H9 (cell line): ENCODE results near the gene RNU7-1. TPM values are rescaled to one million over a fixed set of nuclear protein-coding genes. Genes with fewer than 3 reads are reported as not detected.

Experiments used
- DNase-seq: peaks from one replicate; pipeline ENCODE4 v3.0.0-alpha.2; 2017
- H2AFZ ChIP-seq: one replicate; pipeline ENCODE4 v1.6.1; 2013; ENCODE audit warnings: mild to moderate bottlenecking, low read length, control low read depth, moderate library complexity
- H2AK5ac ChIP-seq: 2 replicates; pipeline ENCODE4 v1.6.1; 2013; ENCODE audit warnings: low read length, control low read depth, mixed read lengths; ENCODE audit not compliant: insufficient read length
- H2BK120ac ChIP-seq: one replicate; pipeline ENCODE4 v1.6.1; 2013; ENCODE audit warnings: low read depth, mild to moderate bottlenecking, low read length, control low read depth, inconsistent platforms; ENCODE audit not compliant: poor library complexity, severe bottlenecking
- H2BK12ac ChIP-seq: 2 replicates; pipeline ENCODE4 v1.6.1; 2013; ENCODE audit warnings: low read length, control low read depth, mixed read lengths, low read depth; ENCODE audit not compliant: insufficient read length
- H2BK15ac ChIP-seq: 2 replicates; pipeline ENCODE4 v1.6.1; 2013; ENCODE audit warnings: low read depth, low read length, control low read depth
- H2BK20ac ChIP-seq: one replicate; pipeline ENCODE4 v1.6.1; 2013; ENCODE audit warnings: low read depth, mild to moderate bottlenecking, low read length, control low read depth, inconsistent platforms; ENCODE audit not compliant: poor library complexity, severe bottlenecking
- H2BK5ac ChIP-seq: 2 replicates; pipeline ENCODE4 v1.6.1; 2013; ENCODE audit warnings: low read length, control low read depth, mixed read lengths; ENCODE audit not compliant: insufficient read length
- H3K14ac ChIP-seq: 2 replicates; pipeline ENCODE4 v1.6.1; 2013; ENCODE audit warnings: low read length, control low read depth; ENCODE audit not compliant: insufficient read depth
- H3K18ac ChIP-seq: 2 replicates; pipeline ENCODE4 v1.6.1; 2013; ENCODE audit warnings: low read depth, mild to moderate bottlenecking, mixed read lengths, low read length, control low read depth; ENCODE audit not compliant: insufficient read length
- H3K23ac ChIP-seq: 2 replicates; pipeline ENCODE4 v1.6.1; 2013; ENCODE audit warnings: low read length, control low read depth, mixed read lengths, low read depth; ENCODE audit not compliant: insufficient read length
- H3K23me2 ChIP-seq: 2 replicates; pipeline ENCODE4 v1.6.1; 2013; ENCODE audit warnings: low read depth, mild to moderate bottlenecking, mixed read lengths, low read length, control low read depth; ENCODE audit not compliant: insufficient read length, poor library complexity, severe bottlenecking
- H3K27ac ChIP-seq: 2 replicates; pipeline ENCODE4 v1.5.1; 2013; ENCODE audit warnings: low read length, control low read depth, mixed read lengths, low read depth; ENCODE audit not compliant: insufficient read length
- H3K27me3 ChIP-seq: 2 replicates; pipeline ENCODE4 v1.6.1; 2013; ENCODE audit warnings: low read length, control low read depth, inconsistent platforms; ENCODE audit not compliant: insufficient read depth
- H3K4ac ChIP-seq: 2 replicates; pipeline ENCODE4 v1.6.1; 2013; ENCODE audit warnings: low read depth, mild to moderate bottlenecking, control low read depth, inconsistent platforms, low read length, moderate library complexity
- H3K4me1 ChIP-seq: 2 replicates; pipeline ENCODE4 v1.6.1; 2013; ENCODE audit warnings: low read length, control low read depth, inconsistent platforms; ENCODE audit not compliant: insufficient read depth
- H3K4me2 ChIP-seq: 2 replicates; pipeline ENCODE4 v1.6.1; 2013; ENCODE audit warnings: low read length, control low read depth, mixed read lengths; ENCODE audit not compliant: insufficient read length, insufficient read depth
- H3K56ac ChIP-seq: 2 replicates; pipeline ENCODE4 v1.6.1; 2013; ENCODE audit warnings: low read depth, mild to moderate bottlenecking, mixed read lengths, low read length, control low read depth; ENCODE audit not compliant: insufficient read length
- H3K79me1 ChIP-seq: 2 replicates; pipeline ENCODE4 v1.6.1; 2013; ENCODE audit warnings: low read depth, mild to moderate bottlenecking, moderate library complexity, low read length, control low read depth, inconsistent platforms; ENCODE audit not compliant: insufficient read depth, poor library complexity, severe bottlenecking
- H3K79me2 ChIP-seq: 2 replicates; pipeline ENCODE4 v1.6.1; 2013; ENCODE audit warnings: low read length, control low read depth, inconsistent platforms; ENCODE audit not compliant: insufficient read depth
- H3K9ac ChIP-seq: 2 replicates; pipeline ENCODE4 v1.6.1; 2013; ENCODE audit warnings: low read length, control low read depth, mixed read lengths; ENCODE audit not compliant: insufficient read length; ENCODE audit errors: extremely low read depth
- H3K9me3 ChIP-seq: one replicate; pipeline ENCODE4 v1.6.1; 2013; ENCODE audit warnings: low read depth, low read length, inconsistent platforms; ENCODE audit not compliant: control insufficient read depth
- H3T11ph ChIP-seq: one replicate; pipeline ENCODE4 v1.6.1; 2013; ENCODE audit warnings: mild to moderate bottlenecking, low read length, control low read depth, inconsistent platforms
- H4K20me1 ChIP-seq: one replicate; pipeline ENCODE4 v1.6.1; 2013; ENCODE audit not compliant: control insufficient read depth, insufficient read length, insufficient read depth
- H4K5ac ChIP-seq: 2 replicates; pipeline ENCODE4 v1.6.1; 2013; ENCODE audit warnings: low read depth, mild to moderate bottlenecking, mixed read lengths, low read length, control low read depth; ENCODE audit not compliant: insufficient read length
- H4K8ac ChIP-seq: replicated peaks from 2 replicates; pipeline ENCODE4 v1.6.1; 2013; ENCODE audit warnings: low read length, control low read depth, mixed read lengths, low read depth; ENCODE audit not compliant: insufficient read length
- H4K91ac ChIP-seq: 2 replicates; pipeline ENCODE4 v1.6.1; 2013; ENCODE audit warnings: low read depth, mild to moderate bottlenecking, moderate library complexity, mixed read lengths, low read length, control low read depth; ENCODE audit not compliant: insufficient read length
- H3K27ac Mint-ChIP-seq, 3 experiments: 2 replicates in 2 of 3; 3 replicates in 1 of 3; pipeline ENCODE4 v1.8.0; 2020 to 2021; ENCODE audit warnings: mixed read lengths in 3 of 3, mild to moderate bottlenecking in 1 of 3, moderate library complexity in 1 of 3
- H3K27me3 Mint-ChIP-seq: 2 replicates; pipeline ENCODE4 v1.8.0; 2021; ENCODE audit warnings: low read depth, mild to moderate bottlenecking, moderate library complexity, mixed read lengths
- H3K36me3 Mint-ChIP-seq, 3 experiments: 2 replicates in 2 of 3; 3 replicates in 1 of 3; pipeline ENCODE4 v1.8.0; 2020 to 2021; ENCODE audit warnings: low read depth in 3 of 3, mixed read lengths in 3 of 3; ENCODE audit not compliant: insufficient read depth in 1 of 3
- H3K4me1 Mint-ChIP-seq, 2 experiments: 2 replicates each; pipeline ENCODE4 v1.8.0; 2020; ENCODE audit warnings: mixed read lengths in 2 of 2
- H3K4me3 Mint-ChIP-seq, 2 experiments: 2 replicates in 1 of 2; 3 replicates in 1 of 2; pipeline ENCODE4 v1.8.0; 2020 to 2021; ENCODE audit warnings: mild to moderate bottlenecking in 2 of 2, mixed read lengths in 2 of 2, moderate library complexity in 1 of 2
- H3K9me3 Mint-ChIP-seq, 2 experiments: 2 replicates in 1 of 2; 3 replicates in 1 of 2; pipeline ENCODE4 v1.8.0; 2020; ENCODE audit warnings: mild to moderate bottlenecking in 2 of 2, mixed read lengths in 2 of 2, moderate library complexity in 1 of 2
- WGBS: extraction: QIAGEN DNeasy Blood & Tissue Kit; methylation state at CpG from one replicate; pipeline ENCODE4 v1.1.7; 2013; ENCODE audit warnings: missing lambda C conversion rate, low lambda C conversion rate, mixed read lengths; ENCODE audit not compliant: insufficient read length; ENCODE audit errors: extremely low coverage; 5-methylcytosine and 5-hydroxymethylcytosine counted together
- total RNA-seq: library from RNA; stranded (reverse); gene quantifications from 2 replicates; pipeline ENCODE4 v1.2.1, GENCODE V29; 2021
- TF ChIP-seq, protein P1 (sequence below): fragments of 200-600 bp; sonication (generic); conservative IDR thresholded peaks from 3 replicates; pipeline ENCODE4 v1.8.0; 2021; ENCODE audit warnings: antibody characterized with exemption, mild to moderate bottlenecking

The RNU7-1 gene
- total RNA-seq, 1 experiment from 2014 or later = not detected

DNA sequence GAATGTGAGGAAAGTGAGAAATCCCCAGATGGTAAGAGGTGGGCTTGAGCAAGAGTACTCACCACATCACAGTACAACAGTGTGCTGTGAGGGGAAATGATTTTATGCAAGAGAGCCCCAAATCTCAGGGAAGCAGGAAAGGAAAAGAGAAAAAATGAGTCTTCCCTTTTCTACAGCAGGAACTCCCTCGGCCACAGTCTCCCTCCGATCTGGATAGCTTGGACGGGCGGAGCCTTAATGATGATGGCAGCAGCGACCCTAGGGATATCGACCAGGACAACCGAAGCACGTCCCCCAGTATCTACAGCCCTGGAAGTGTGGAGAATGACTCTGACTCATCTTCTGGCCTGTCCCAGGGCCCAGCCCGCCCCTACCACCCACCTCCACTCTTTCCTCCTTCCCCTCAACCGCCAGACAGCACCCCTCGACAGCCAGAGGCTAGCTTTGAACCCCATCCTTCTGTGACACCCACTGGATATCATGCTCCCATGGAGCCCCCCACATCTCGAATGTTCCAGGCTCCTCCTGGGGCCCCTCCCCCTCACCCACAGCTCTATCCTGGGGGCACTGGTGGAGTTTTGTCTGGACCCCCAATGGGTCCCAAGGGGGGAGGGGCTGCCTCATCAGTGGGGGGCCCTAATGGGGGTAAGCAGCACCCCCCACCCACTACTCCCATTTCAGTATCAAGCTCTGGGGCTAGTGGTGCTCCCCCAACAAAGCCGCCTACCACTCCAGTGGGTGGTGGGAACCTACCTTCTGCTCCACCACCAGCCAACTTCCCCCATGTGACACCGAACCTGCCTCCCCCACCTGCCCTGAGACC is 8.0 kb upstream of the RNU7-1 start:
- peaks cover 28 to 77% (median 51%) of the 10 kb centered on the region in 3 experiments for H3K36me3 Mint-ChIP-seq
- no peak overlapping the region for H3T11ph ChIP-seq
- TF ChIP-seq, protein P1, sequence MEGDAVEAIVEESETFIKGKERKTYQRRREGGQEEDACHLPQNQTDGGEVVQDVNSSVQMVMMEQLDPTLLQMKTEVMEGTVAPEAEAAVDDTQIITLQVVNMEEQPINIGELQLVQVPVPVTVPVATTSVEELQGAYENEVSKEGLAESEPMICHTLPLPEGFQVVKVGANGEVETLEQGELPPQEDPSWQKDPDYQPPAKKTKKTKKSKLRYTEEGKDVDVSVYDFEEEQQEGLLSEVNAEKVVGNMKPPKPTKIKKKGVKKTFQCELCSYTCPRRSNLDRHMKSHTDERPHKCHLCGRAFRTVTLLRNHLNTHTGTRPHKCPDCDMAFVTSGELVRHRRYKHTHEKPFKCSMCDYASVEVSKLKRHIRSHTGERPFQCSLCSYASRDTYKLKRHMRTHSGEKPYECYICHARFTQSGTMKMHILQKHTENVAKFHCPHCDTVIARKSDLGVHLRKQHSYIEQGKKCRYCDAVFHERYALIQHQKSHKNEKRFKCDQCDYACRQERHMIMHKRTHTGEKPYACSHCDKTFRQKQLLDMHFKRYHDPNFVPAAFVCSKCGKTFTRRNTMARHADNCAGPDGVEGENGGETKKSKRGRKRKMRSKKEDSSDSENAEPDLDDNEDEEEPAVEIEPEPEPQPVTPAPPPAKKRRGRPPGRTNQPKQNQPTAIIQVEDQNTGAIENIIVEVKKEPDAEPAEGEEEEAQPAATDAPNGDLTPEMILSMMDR = no peak
- H3K23me2 ChIP-seq = peaks cover 7% of the 10 kb centered on the region
- H3K4me3 Mint-ChIP-seq = peak overlapping the region in 1 of 2 experiments; percentile 39; a peak in 1 of 5 replicates
- no peak overlapping the region for H2AFZ ChIP-seq
- peaks cover 5% of the 10 kb centered on the region; the same call in 1 of the 2 replicates for H3K79me2 ChIP-seq
- H3K4me1 ChIP-seq = no peaks in the 10 kb centered on the region
- H3K4me1 Mint-ChIP-seq = peaks cover 18 to 33% of the 10 kb centered on the region in 2 experiments
- DNase-seq = no peak
- H3K4me2 ChIP-seq = no peak overlapping the region
- no peaks in the 10 kb centered on the region; the same call in 1 of the 2 replicates for H3K27me3 Mint-ChIP-seq
- H4K8ac ChIP-seq = no peak overlapping the region
- H2BK5ac ChIP-seq = no peak overlapping the region
- no peaks in the 10 kb centered on the region; a peak in 1 of 5 replicates for H3K9me3 Mint-ChIP-seq
- H3K27ac Mint-ChIP-seq = peak overlapping the region in 2 of 3 experiments; percentile 10 to 96; a peak in 2 of 7 replicates
- no peak overlapping the region for H2AK5ac ChIP-seq
- no peaks in the 10 kb centered on the region for H3K79me1 ChIP-seq
- no peak overlapping the region for H3K4ac ChIP-seq
- H2BK20ac ChIP-seq = no peak overlapping the region
- H3K9me3 ChIP-seq = no peaks in the 10 kb centered on the region
- no peak overlapping the region for H2BK15ac ChIP-seq
- no peaks in the 10 kb centered on the region for H4K20me1 ChIP-seq
- H3K14ac ChIP-seq = no peak overlapping the region
- WGBS = no CpG with 5 or more reads among the region's 14 CpGs
- H4K5ac ChIP-seq = no peak overlapping the region
- no peak overlapping the region for H4K91ac ChIP-seq
- H3K56ac ChIP-seq = no peak overlapping the region
- no peak overlapping the region for H3K27ac ChIP-seq
- no peak overlapping the region for H2BK120ac ChIP-seq
- H3K27me3 ChIP-seq = no peaks in the 10 kb centered on the region
- no peak overlapping the region for H2BK12ac ChIP-seq
- no peak overlapping the region for H3K9ac ChIP-seq
- no peak overlapping the region for H3K23ac ChIP-seq
- H3K18ac ChIP-seq = no peak overlapping the region
